Right ventricle myocardium inferior (tissue), 1 donor: Measurements from ENCODE around the gene C16orf89. TPM values are rescaled to one million over a fixed set of nuclear protein-coding genes. Genes with fewer than 3 reads are reported as not detected.
A peak's percentile ranks its signal among the peaks of the same experiment; 100 is the strongest.
"Not testable (repeated sequence)": the region's sequence is repeated elsewhere in the genome, so short reads cannot be mapped to it uniquely, and the experiment has no call there.

Experiments used
- ATAC-seq: fragments of 200-7000 bp; cut with Tn5 transposase; one replicate; pipeline ENCODE4 v1.9.1; 2020; ENCODE audit warnings: mild to moderate bottlenecking, moderate library complexity
- DNase-seq: peaks from one replicate; pipeline ENCODE4 v3.0.0; 2021; ENCODE audit errors: missing footprints
- intact Hi-C: fragments of 100-400 bp; cut with DNase I; formaldehyde crosslinking; loops from one replicate; pipeline ENCODE4 v1.11.0; 2022
- total RNA-seq: library from RNA; stranded (reverse); fragmentation: NEBNext Ultra II Directional; extraction: Animal tissue kit (Norgen Biotek cat#: 25700); gene quantifications from one replicate; pipeline ENCODE4 v1.2.1, GENCODE V29; 2021
- donor health status: DM: no; HTN: yes; CAD: no; lungs with severe emphysema.

Gene C16orf89
- total RNA-seq, 1 donor from 2014 or later = 3.5 TPM

GRCh38 chr16:5088936-5089335 is 23.2 kb upstream of the C16orf89 start:
- intact Hi-C loops, ATAC-seq, DNase-seq: not testable (repeated sequence)

- DNase-seq, ATAC-seq, intact Hi-C loops: not testable (repeated sequence)
Observed at GRCh38 chr16:5088086-5088790, 22.5 kb upstream of the C16orf89 start.

- intact Hi-C loops, ATAC-seq, DNase-seq: not testable (repeated sequence)
Observed at GRCh38 chr16:5085716-5086115, 20.0 kb upstream of the C16orf89 start.

GRCh38 chr16:5084802-5085201 is 19.0 kb upstream of the C16orf89 start:
- not testable (repeated sequence) for DNase-seq

GRCh38 chr16:5084099-5084731 is 18.5 kb upstream of the C16orf89 start:
- DNase-seq, ATAC-seq, intact Hi-C loops: not testable (repeated sequence)

More at GRCh38 chr16:5084802-5085201, 19.0 kb upstream of the C16orf89 start:
- intact Hi-C loops, ATAC-seq: not testable (repeated sequence)

GRCh38 chr16:5083646-5084045 is 17.9 kb upstream of the C16orf89 start:
- DNase-seq, ATAC-seq, intact Hi-C loops: not testable (repeated sequence)

GRCh38 chr16:5080996-5081395 is 15.2 kb upstream of the C16orf89 start:
- ATAC-seq, intact Hi-C loops, DNase-seq: not testable (repeated sequence)

- ATAC-seq, DNase-seq, intact Hi-C loops: not testable (repeated sequence)
Observed at GRCh38 chr16:5080461-5080860, 14.7 kb upstream of the C16orf89 start.

GRCh38 chr16:5078626-5079025 is 12.9 kb upstream of the C16orf89 start:
- no peak for ATAC-seq
- DNase-seq = peak; percentile 56
- intact Hi-C loops = no loop called here

GRCh38 chr16:5077304-5077703 is 11.5 kb upstream of the C16orf89 start:
- DNase-seq = peak; percentile 62
- intact Hi-C loops = no loop called here

GRCh38 chr16:5075637-5076036 is 9.9 kb upstream of the C16orf89 start:
- ATAC-seq = no peak
- intact Hi-C loops = no loop called here
- peak; percentile 9 for DNase-seq

More at GRCh38 chr16:5077304-5077703, 11.5 kb upstream of the C16orf89 start:
- no peak for ATAC-seq

GRCh38 chr16:5073771-5074170 is 8.0 kb upstream of the C16orf89 start:
- intact Hi-C loops, ATAC-seq: not testable (repeated sequence)
- DNase-seq = peak; percentile 32

GRCh38 chr16:5073279-5073629 is 7.5 kb upstream of the C16orf89 start:
- DNase-seq (no peak), ATAC-seq (no peak)
- intact Hi-C loops = no loop called here

GRCh38 chr16:5072334-5073278 is 6.8 kb upstream of the C16orf89 start:
- peak; percentile 6 for DNase-seq
- peak; percentile 6 for ATAC-seq
- intact Hi-C loops = no loop called here

GRCh38 chr16:5071681-5072333 is 6.1 kb upstream of the C16orf89 start, which contains the start of gene ALG1:
Gene ALG1 (plus strand): TSS chr16:5071843. CDS start chr16:5071850, 7 bp downstream.
- DNase-seq = peak; percentile 96
- intact Hi-C loops = no loop called here
- ATAC-seq = peak; percentile 92

- no peak for ATAC-seq
- intact Hi-C loops = no loop called here
- DNase-seq = no peak
Observed at GRCh38 chr16:5071341-5071680, 5.6 kb upstream of the C16orf89 start.

GRCh38 chr16:5070431-5071186 is 4.9 kb upstream of the C16orf89 start:
- ATAC-seq (no peak), DNase-seq (peak; percentile 37)
- intact Hi-C loops = no loop called here

GRCh38 chr16:5069854-5070253 is 4.1 kb upstream of the C16orf89 start:
- DNase-seq (no peak), ATAC-seq (no peak)
- intact Hi-C loops = no loop called here
